Measurements from ENCODE around the gene TNFRSF8. TPM values are rescaled to one million over a fixed set of nuclear protein-coding genes. Genes with fewer than 3 reads are reported as not detected.

Gene TNFRSF8
- total and polyA plus RNA-seq, 2 donors (not counting 1 experiment from before 2014, with no cell fraction given) = 0.36 to 0.57 TPM

- WGBS (ENCODE audit: insufficient coverage) = 100% methylated on average over 1 of the region's 3 CpGs
- H3K4me2 ChIP-seq (replicated peaks; ENCODE audit: low read depth, low read length, poor library complexity, severe bottlenecking) = no peak overlapping the region
- no peaks in the 10 kb centered on the region for H4K20me1 ChIP-seq (ENCODE audit: control insufficient read depth, insufficient read depth, low read length, poor library complexity, severe bottlenecking)
- intact Hi-C loops (cut with micrococcal nuclease) = no loop called here
- Mint-ChIP-seq H3K9me3 (ENCODE audit: insufficient read depth) (no peaks in the 10 kb centered on the region), H3K4me1 (peaks cover 15% of the 10 kb centered on the region), H3K4me3 (peak overlapping the region; percentile 37), H3K27ac (peak overlapping the region; percentile 53), H3K27me3 (no peaks in the 10 kb centered on the region)
- H3K9me3 ChIP-seq (ENCODE audit: control extremely low read depth in 1 of 3, control insufficient read depth in 2 of 3, insufficient read depth in 1 of 3, low read length in 2 of 3) = no peaks in the 10 kb centered on the region
- no peak overlapping the region for H3K9ac ChIP-seq (ENCODE audit: low read length)
- H2AFZ ChIP-seq (ENCODE audit: insufficient read depth, low read depth, low read length, poor library complexity, severe bottlenecking) = no peak overlapping the region
- ChIA-PET POLR2A (no interaction called here), CTCF (no interaction called here)
- DNase-seq (no peak), ATAC-seq (ENCODE audit: low read depth) (no peak)
- no peak overlapping the region for H3K27ac ChIP-seq (ENCODE audit: low read length in 2 of 2)
- H3K4me1 ChIP-seq (ENCODE audit: control insufficient read depth in 2 of 2, insufficient read depth in 2 of 2, low read length in 2 of 2) = peaks cover 9% of the 10 kb centered on the region in 2 donors
- peaks cover 2 to 12% of the 10 kb centered on the region in 2 experiments for H3K36me3 ChIP-seq (replicated peaks in 1 of 2; ENCODE audit: control extremely low read depth in 1 of 2, control insufficient read depth in 1 of 2, extremely low read depth in 1 of 2, insufficient read depth in 2 of 2, low read length in 1 of 2)
- peaks cover 16% of the 10 kb centered on the region for H3K79me2 ChIP-seq (ENCODE audit: control insufficient read depth, insufficient read depth, low read length)
- no peaks in the 10 kb centered on the region for H3K27me3 ChIP-seq (replicated peaks in 1 of 4; ENCODE audit: control extremely low read depth in 1 of 4, control insufficient read depth in 3 of 4, insufficient read depth in 4 of 4, low read length in 3 of 4)
- no peak overlapping the region for H3K4me3 ChIP-seq (ENCODE audit: control extremely low read depth in 1 of 5, extremely low read depth in 1 of 5, insufficient read depth in 1 of 5, low read depth in 2 of 5, low read length in 4 of 5)
- TF ChIP-seq EZH2 (IDR thresholded peaks at IDR 0.05; ENCODE audit: borderline replicate concordance, insufficient read depth, low read depth, low read length, poor library complexity, severe bottlenecking) = no peak
- no peak for TF ChIP-seq CTCF (IDR thresholded peaks at IDR 0.05)
Measured at GRCh38 chr1:12016182-12016581, 46.9 kb upstream of the TNFRSF8 start.

- peaks cover 9% of the 10 kb centered on the region in 2 donors for H3K4me1 ChIP-seq (ENCODE audit: control insufficient read depth in 2 of 2, insufficient read depth in 2 of 2, low read length in 2 of 2)
- H3K4me3 Mint-ChIP-seq = peak overlapping the region; percentile 85
- DNase-seq (peak; percentile 40), ATAC-seq (ENCODE audit: low read depth) (no peak)
- WGBS (ENCODE audit: insufficient coverage) = 0% methylated on average over 5 of the region's 12 CpGs
- intact Hi-C loops (cut with micrococcal nuclease) = loop anchor here (1.0 kb wide), 5 partner anchors 20 to 214 kb away; partner anchors contain the start of gene CLCN6
- H3K9ac ChIP-seq (ENCODE audit: low read length) = peak overlapping the region; percentile 77
- peak overlapping the region in 1 of 2 donors; percentile 70 for H3K27ac ChIP-seq (ENCODE audit: low read length in 2 of 2)
- H3K4me3 ChIP-seq (ENCODE audit: control extremely low read depth in 1 of 5, extremely low read depth in 1 of 5, insufficient read depth in 1 of 5, low read depth in 2 of 5, low read length in 4 of 5) = peak overlapping the region; percentile 61 to 81 (median 78)
- no peak for TF ChIP-seq EZH2 (IDR thresholded peaks at IDR 0.05; ENCODE audit: borderline replicate concordance, insufficient read depth, low read depth, low read length, poor library complexity, severe bottlenecking)
- H3K4me2 ChIP-seq (replicated peaks; ENCODE audit: low read depth, low read length, poor library complexity, severe bottlenecking) = peak overlapping the region; percentile 91
- no peaks in the 10 kb centered on the region for H3K9me3 Mint-ChIP-seq (ENCODE audit: insufficient read depth)
- POLR2A ChIA-PET = interaction anchor here (0.7 to 3.2 kb wide), 8 partner anchors 9 to 112 kb away, joined by 3 to 32 read pairs (median 12); no protein-coding TSS in a partner anchor
- H3K27me3 ChIP-seq (replicated peaks in 1 of 4; ENCODE audit: control extremely low read depth in 1 of 4, control insufficient read depth in 3 of 4, insufficient read depth in 4 of 4, low read length in 3 of 4) = no peaks in the 10 kb centered on the region
- H2AFZ ChIP-seq (ENCODE audit: insufficient read depth, low read depth, low read length, poor library complexity, severe bottlenecking) = peak overlapping the region; percentile 83
- CTCF ChIA-PET = interaction anchor here (0.7 to 2.7 kb wide), 7 partner anchors 9 to 98 kb away, joined by 3 to 10 read pairs (median 4); no protein-coding TSS in a partner anchor
- H3K27ac Mint-ChIP-seq = peak overlapping the region; percentile 79
- peaks cover 4% of the 10 kb centered on the region for H4K20me1 ChIP-seq (ENCODE audit: control insufficient read depth, insufficient read depth, low read length, poor library complexity, severe bottlenecking)
- H3K27me3 Mint-ChIP-seq = no peaks in the 10 kb centered on the region
- H3K36me3 ChIP-seq (replicated peaks in 1 of 2; ENCODE audit: control extremely low read depth in 1 of 2, control insufficient read depth in 1 of 2, extremely low read depth in 1 of 2, insufficient read depth in 2 of 2, low read length in 1 of 2) = peaks cover 0 to 14% of the 10 kb centered on the region in 2 experiments
- H3K79me2 ChIP-seq (ENCODE audit: control insufficient read depth, insufficient read depth, low read length) = peaks cover 28% of the 10 kb centered on the region
- no peaks in the 10 kb centered on the region for H3K9me3 ChIP-seq (ENCODE audit: control extremely low read depth in 1 of 3, control insufficient read depth in 2 of 3, insufficient read depth in 1 of 3, low read length in 2 of 3)
- H3K4me1 Mint-ChIP-seq = peaks cover 18% of the 10 kb centered on the region
Measured at GRCh38 chr1:12019858-12020509, 43.1 kb upstream of the TNFRSF8 start.
